NCI-H82 (cell line): ENCODE data around the gene TBX5.

ENCODE experiments used
- DNase-seq: peaks from one replicate; lab custom pipeline; 2025; lab: John Stamatoyannopoulos, UW

Gene TBX5

DNA sequence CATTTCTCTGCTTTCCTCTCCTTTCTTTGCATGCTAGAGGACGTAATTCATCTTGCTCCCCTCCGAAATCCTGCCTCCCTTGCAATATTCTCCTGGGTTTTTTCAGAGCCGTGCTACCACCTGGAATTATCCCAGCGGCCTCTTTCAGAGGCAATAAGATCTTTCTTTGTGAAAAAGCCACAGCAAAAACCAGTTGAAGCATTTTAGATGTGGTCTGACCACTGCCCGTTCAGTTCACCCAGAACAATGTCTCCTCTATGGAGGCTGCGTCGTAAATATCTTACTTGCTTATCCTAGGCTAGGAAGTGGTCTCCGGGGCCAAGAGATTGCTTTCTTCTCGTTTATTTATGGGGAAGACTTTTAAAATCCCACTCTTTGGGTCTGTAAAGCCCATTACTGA is 85.8 kb downstream of the TBX5 start:
- no peak for DNase-seq

DNA sequence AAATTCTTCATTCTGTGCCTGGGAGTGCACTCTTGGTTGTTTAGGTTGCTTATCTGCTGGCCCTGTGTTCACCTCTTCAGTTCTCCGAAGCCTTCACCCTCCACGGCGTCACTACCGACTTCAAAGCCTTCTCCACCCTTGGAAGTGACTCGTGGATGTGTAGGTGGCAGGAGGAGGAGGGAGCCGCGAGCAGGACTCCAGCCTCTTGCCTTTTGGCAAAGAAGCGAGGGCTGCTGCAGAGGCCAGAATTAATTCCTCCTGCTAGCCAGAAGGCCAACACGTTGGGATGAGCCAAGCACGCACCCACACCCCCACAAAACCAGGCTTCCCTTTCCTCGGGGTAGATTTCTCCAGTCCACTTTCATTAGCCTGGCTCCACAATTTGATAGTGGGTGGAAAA is 86.5 kb downstream of the TBX5 start:
- no peak for DNase-seq

- DNase-seq: no peak
Measured at GRCh38 chr12:114318984-114319383, 87.0 kb downstream of the TBX5 start.

GRCh38 chr12:114316076-114316475 is 89.9 kb downstream of the TBX5 start:
- DNase-seq: no peak

DNA sequence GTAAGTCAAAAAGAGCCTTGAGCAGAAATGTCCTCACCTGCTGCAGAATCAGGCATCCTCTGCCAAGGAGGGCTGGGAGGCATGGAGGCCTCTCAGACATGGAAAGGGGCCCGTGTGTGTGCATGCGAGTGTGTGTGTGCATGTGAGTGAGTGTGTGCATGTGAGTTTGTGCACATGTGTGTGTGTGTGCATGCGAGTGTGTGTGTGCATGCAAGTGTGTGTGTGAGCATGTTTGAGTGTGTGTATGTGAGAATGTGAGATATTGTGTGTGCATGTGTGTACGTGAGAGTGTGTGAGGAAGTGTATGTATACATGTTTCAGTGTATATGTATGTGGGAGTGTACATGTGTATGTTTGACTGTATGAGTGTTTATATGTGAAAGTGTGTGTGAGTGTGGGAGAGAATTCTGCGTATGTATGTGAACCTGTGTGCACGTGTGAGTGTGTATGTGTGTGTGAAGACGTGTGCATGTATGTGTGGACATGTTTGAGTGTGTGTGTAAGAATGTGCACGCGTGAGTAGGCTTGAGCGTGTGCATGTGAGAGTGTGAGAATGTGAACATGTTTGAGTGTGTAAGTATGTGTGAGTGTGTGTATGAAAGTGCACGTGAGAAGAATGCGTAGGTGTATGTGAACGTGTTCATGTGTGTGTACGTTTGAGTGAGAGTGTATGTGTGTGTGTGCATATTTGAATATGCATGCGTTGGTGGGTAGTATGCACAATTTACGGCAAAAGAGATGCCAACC is 90.8 kb downstream of the TBX5 start:
- no peak for DNase-seq

GRCh38 chr12:114314403-114314802 is 91.5 kb downstream of the TBX5 start:
- no peak for DNase-seq

DNA sequence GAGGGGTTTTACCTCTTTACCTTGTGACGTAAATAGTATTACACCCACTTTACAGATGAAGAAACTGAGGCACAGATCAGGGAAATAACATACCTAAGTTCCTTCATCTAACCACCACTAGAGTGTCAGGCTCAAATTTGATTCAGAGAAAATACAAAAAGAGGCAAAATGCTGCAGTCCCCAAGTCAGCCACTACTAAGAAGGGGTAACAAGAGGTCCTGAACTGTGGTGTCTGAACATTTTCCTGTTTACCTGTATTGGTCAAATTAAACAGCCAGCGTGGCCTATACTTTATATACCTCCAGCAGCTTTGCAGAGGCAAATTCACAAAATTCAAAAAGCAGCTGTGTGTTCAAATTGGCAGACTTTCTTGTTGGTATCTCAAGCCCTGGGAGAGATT is 92.0 kb downstream of the TBX5 start:
- DNase-seq: no peak

- DNase-seq: no peak
Measured at GRCh38 chr12:114311974-114312373, 94.0 kb downstream of the TBX5 start.

- no peak for DNase-seq
Measured at GRCh38 chr12:114306646-114307045, 99.3 kb downstream of the TBX5 start.

- no peak for DNase-seq
Measured at GRCh38 chr12:114305446-114305845, 100.5 kb downstream of the TBX5 start.
